Head of caudate nucleus (tissue), 42 donors: ENCODE measurements around the gene DOK7.
"Not testable (repeated sequence)": the region's sequence is repeated elsewhere in the genome, so short reads cannot be mapped to it uniquely, and the experiment has no call there.

Experiments used
- DNase-seq, 42 donors: peaks; one replicate each; pipeline versions ENCODE4 v3.0.0 to v3.0.0-alpha.2; 2020 to 2021; ENCODE audit warnings: mixed read lengths in 7 of 42
- intact Hi-C: fragments of 100-400 bp; cut with DNase I; formaldehyde crosslinking; loops from one replicate; pipeline ENCODE4 v1.15.0; 2022

Gene DOK7

GRCh38 chr4:3450643-3451042 is 12.5 kb upstream of the DOK7 start:
- no peak for DNase-seq
- intact Hi-C loops = no loop called here

DNA sequence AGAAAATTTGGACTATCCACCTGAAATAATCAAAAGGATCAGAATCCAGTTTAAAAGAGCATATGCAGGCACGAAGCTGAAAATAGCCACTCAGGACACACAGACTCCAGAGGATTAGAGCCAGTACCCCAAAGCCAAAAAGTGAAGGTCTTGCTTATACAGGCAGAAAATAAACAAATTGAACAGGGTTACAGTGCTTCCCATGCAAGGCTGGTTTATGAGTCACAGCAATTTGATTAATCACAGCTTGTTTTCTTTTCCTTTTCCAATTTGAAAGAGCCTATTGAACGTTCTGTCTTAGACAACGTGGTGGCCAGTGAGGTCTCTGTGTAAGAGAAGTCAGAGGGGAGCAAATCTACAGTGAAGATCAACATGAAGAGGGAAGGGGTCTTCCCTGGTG is 11.2 kb upstream of the DOK7 start:
- intact Hi-C loops = no loop called here
- DNase-seq = no peak

DNA sequence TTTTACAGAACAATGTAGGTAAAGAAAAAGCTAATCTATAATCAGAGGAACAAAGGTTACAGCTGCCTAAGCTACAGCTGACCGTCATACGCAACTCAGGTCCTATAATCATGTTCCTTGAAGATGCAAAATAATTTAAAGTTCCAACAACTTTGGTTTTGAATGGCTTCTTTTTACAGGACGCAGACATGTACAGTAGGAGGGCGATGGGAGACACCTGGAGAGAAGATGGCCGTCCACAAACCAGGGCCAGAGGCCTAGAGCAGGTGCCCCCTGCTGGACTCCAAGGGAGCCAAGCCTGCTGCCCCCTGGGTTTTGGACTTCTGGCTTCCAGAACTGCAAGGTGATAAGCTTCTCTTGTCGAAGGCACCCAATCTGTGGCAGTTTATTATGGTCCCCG is 10.7 kb upstream of the DOK7 start:
- DNase-seq = no peak
- intact Hi-C loops = no loop called here

GRCh38 chr4:3455596-3455995 is 7.5 kb upstream of the DOK7 start:
- intact Hi-C loops, DNase-seq: not testable (repeated sequence)

DNA sequence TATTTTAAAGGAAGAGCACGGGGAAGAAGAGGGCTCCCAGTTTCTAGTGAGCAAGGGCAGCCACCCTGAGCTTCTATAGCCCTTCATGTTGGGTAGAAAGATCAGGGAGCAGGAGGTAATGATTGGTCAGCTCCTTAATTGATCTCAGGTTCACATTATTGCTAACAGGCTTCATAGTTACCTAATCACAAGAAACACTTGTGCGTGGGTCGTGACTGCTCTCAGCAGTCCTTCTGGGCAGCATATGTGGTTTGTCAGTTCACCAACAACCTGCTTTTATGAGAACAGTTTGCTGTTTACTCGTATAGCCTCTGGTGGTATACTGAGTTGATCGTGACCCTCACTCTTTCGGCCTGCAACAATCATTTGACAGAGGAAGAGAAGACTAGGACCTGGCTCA is 4.7 kb upstream of the DOK7 start:
- intact Hi-C loops = no loop called here
- DNase-seq = no peak

- DNase-seq, intact Hi-C loops: not testable (repeated sequence)
Measured at GRCh38 chr4:3459156-3459555, 4.0 kb upstream of the DOK7 start.

DNA sequence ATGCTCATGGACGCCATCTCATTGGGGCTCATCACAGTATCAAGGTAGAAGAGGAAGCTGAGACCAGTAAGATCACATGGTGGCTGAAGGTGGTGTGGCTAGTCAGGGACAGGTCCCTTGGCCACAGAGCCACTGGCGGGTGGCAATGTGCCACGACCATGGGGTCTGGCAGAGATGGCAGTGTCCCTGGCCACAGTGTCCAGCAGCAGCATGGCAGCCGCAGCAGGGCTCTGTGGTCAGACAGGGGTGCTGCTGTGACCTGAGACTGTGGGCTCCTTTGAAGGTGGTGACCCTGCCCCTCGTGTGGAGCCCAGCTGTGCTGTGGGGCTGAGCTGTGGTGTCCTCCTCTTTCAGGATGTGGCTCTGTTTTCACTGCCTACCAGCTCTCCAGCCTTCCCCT is 2.2 kb upstream of the DOK7 start:
- intact Hi-C loops = no loop called here
- DNase-seq = no peak

- no peak for DNase-seq
- intact Hi-C loops = no loop called here
Measured at GRCh38 chr4:3461515-3462291, 1.4 kb upstream of the DOK7 start.

GRCh38 chr4:3462321-3462789 is 751 bp upstream of the DOK7 start:
- intact Hi-C loops = no loop called here

DNA sequence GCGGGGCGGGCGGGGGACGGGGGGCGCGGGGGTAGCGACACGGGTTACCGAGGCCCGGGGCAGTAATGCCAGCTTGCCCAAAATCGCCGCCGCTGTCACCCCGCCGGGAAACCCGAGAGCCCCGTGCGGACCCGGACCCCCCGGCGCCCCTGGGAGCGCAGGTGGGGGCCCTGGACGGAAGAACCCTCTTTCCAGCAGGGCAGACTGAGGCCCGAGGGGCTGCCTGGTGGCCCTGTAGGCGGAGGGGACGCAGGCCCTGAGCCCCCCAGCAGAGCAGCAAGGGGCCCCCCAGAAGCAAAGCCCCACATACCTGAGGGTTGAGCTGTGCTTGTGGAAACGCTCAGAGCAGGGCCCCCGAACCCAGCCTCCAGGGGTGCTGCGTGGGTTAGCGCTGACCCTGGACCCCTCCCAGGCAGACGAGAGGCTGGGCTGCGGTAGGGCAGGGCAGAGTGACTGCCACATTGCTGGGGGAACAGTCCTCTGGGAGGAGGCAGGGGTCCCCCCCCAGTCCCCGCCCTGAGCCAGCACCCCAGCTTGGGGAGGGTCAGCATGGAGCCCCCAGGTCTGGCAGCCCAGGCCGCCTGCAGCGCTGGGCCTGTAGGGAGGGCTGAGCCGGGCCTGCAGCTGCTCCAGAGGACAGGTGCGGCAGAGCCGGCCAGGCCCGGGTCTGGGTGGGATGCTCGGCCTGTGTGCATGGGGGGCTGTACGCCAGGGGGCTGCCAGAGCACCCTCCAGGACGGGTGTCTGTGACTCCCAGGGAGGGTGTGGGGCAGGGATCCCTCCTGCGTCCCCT is 646 bp downstream of the DOK7 start:
- no peak for DNase-seq
- intact Hi-C loops = no loop called here

More at GRCh38 chr4:3462321-3462789, 751 bp upstream of the DOK7 start:
- no peak for DNase-seq

- intact Hi-C loops = no loop called here
- DNase-seq = no peak
Measured at GRCh38 chr4:3464349-3464905, 1.3 kb downstream of the DOK7 start.

DNA sequence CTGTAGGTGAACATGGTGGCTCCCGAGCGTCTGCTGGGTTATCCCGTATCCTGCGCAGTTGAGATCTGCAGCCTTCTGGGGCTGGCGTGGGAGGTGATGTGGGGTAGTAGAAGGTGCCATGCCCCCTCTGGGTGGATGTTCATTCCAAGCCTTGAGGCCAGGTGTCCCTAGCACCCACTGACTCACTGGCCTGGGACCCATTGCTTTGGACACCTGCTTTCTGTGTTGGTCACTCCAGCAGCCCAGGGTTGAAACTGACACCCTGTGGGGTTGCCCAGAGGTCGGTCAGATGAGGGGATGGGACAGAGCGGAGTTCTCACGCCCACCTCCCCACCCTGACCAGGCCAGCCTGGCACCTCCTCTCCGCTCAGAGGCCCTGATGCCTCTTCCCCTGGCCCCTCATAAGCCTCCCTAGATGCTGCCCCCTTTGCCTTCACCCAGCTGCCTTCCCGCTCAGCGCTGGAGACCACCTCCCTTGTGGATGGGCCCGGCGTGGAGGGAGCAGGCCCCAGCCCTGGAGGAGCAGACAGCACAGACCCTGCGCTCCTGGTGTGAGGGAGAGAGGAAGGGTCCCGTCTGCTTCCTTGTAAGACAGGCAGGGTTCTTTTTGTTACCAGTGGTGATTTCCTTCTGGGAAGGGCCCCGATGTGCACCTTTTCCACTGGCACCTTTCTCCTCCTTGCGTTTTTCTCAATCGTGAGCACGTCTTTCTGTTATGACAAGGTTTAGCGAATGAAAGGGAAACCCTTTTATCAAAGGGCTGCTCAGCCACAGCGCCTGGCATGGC is 2.0 kb downstream of the DOK7 start:
- intact Hi-C loops = no loop called here
- no peak for DNase-seq

- no peak for DNase-seq
- intact Hi-C loops = no loop called here
Measured at GRCh38 chr4:3465698-3466671, 2.9 kb downstream of the DOK7 start.

- DNase-seq = no peak
- intact Hi-C loops = no loop called here
Measured at GRCh38 chr4:3466691-3467600, 3.8 kb downstream of the DOK7 start.

GRCh38 chr4:3467601-3468031 is 4.5 kb downstream of the DOK7 start:
- intact Hi-C loops = no loop called here
- DNase-seq = no peak

GRCh38 chr4:3468154-3468553 is 5.0 kb downstream of the DOK7 start:
- intact Hi-C loops = no loop called here
- DNase-seq = no peak

DNA sequence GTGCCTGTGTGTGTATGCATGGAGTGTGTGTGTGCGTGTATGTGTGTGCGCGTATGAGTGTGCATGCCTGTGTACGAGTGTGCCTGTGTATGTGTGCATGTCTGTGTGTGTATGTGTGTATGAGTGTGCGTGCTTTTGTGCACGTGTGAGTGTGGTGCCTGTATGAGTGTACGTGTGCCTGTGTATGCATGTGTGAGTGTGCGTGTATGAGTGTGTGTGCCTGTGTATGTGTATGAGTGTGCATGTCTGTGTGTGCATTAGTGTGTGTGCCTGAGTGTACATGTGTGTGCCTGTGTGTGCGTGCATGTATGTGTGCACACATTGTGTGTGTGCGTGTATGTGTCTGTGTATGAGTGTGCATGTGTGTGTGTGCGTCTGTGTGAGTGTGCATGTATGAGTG is 5.7 kb downstream of the DOK7 start:
- no peak for DNase-seq
- intact Hi-C loops = no loop called here
